ENCODE data around the gene USP24.

DNA sequence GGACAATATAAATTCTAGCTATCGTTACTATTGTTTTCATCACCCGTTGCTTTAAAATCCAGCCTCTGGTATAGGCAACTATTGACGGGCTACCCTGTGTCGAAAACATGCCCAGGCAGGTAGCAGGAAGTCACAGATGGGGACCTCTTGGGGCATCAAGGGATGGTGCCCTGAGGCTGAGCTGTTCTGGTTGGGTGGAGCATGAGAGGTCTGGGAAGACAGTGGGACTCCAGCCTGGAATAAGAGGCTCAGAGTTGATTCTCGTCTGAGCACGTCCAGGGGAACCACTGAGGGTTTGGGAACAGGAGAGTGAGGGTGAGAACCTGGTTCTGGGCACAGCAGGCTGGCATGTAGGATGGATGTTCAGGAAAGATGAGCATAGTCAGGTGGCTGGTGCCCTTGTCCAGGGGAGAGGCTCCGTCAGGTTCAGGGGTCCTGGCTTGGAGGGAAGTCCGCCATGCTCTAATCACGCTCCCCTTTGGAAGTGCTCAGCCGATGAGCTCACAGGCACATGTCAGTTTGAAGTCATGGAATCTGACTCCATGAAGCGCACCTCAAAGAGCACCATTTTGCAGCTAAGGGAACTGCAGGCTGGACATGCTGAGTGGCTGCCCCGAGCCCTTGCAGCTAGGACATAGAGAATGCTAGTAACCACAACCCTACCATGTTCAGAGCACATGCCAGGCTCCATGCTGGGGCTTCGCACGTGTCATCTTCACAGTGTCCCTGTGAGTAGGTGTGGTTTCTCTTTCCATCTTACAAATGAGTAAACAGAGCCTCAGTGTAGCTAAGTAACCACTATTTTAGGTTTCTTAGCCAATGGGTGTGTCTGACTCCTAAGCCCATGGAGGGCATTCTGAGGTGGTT, 154.8 kb downstream of the USP24 start:
- TF ChIP-seq, protein P1, sequence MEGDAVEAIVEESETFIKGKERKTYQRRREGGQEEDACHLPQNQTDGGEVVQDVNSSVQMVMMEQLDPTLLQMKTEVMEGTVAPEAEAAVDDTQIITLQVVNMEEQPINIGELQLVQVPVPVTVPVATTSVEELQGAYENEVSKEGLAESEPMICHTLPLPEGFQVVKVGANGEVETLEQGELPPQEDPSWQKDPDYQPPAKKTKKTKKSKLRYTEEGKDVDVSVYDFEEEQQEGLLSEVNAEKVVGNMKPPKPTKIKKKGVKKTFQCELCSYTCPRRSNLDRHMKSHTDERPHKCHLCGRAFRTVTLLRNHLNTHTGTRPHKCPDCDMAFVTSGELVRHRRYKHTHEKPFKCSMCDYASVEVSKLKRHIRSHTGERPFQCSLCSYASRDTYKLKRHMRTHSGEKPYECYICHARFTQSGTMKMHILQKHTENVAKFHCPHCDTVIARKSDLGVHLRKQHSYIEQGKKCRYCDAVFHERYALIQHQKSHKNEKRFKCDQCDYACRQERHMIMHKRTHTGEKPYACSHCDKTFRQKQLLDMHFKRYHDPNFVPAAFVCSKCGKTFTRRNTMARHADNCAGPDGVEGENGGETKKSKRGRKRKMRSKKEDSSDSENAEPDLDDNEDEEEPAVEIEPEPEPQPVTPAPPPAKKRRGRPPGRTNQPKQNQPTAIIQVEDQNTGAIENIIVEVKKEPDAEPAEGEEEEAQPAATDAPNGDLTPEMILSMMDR (optimal IDR thresholded peaks at IDR 0.05 in 1 of 3, IDR thresholded peaks at IDR 0.05 in 1 of 3, conservative IDR thresholded peaks at IDR 0.05 in 1 of 3; ENCODE audit: extremely low read depth in 1 of 3, insufficient read depth in 2 of 3, low read length in 3 of 3), result no peak
- TF ChIP-seq EZH2 (IDR thresholded peaks at IDR 0.05; ENCODE audit: low read length), result no peak

Measured in keratinocyte (primary cell).